ENCODE measurements around the gene KRTAP4-16. TPM values are rescaled to one million over a fixed set of nuclear protein-coding genes. Genes with fewer than 3 reads are reported as not detected.
A peak's percentile ranks its signal among the peaks of the same experiment; 100 is the strongest.
"Not testable (repeated sequence)": the region's sequence is repeated elsewhere in the genome, so short reads cannot be mapped to it uniquely, and the experiment has no call there.

The KRTAP4-16 gene
- total RNA-seq, 1 experiment from 2014 or later: not detected

DNA sequence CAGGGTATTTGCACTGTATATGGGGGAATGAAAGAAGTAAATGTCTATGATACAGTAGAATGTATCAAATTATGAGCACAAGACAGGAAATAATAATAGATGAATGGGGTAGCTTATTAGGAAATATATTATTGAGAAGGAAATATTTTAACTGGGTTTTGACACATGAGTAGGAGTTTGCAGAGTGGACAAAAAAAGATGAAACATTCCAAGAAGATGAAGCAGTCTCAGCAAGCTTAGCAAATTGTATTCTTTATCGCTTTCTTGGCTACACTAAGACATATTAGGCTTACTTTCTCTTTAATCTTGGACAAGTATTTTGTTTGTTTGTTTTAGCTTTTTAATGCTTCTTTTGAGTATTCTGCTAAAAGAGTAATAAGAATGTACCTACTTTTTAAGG, 1.9 kb upstream of the KRTAP4-16 start:
- ChIA-PET CTCF (no interaction called here), POLR2A (no interaction called here)
- intact Hi-C loops (cut with micrococcal nuclease): no loop called here
- TF ChIP-seq CTCF (IDR thresholded peaks at IDR 0.05; ENCODE audit: unreplicated experiment): no peak
- H3K9me3 Mint-ChIP-seq (ENCODE audit: unreplicated experiment): no peaks in the 10 kb centered on the region
- no TSS peak for BruUV-seq (replicated peaks)
- H3K4me3 Mint-ChIP-seq (ENCODE audit: unreplicated experiment): no peak overlapping the region
- H3K36me3 Mint-ChIP-seq (ENCODE audit: insufficient read depth, unreplicated experiment): no peaks in the 10 kb centered on the region
- no peaks in the 10 kb centered on the region for H3K27me3 Mint-ChIP-seq (ENCODE audit: insufficient read depth, unreplicated experiment)
- no peak overlapping the region for H3K27ac Mint-ChIP-seq (ENCODE audit: low read depth, unreplicated experiment)
- peaks cover 6% of the 10 kb centered on the region for H3K4me1 Mint-ChIP-seq (ENCODE audit: insufficient read depth, unreplicated experiment)
- no peak for DNase-seq (ENCODE audit: unreplicated experiment)

DNA sequence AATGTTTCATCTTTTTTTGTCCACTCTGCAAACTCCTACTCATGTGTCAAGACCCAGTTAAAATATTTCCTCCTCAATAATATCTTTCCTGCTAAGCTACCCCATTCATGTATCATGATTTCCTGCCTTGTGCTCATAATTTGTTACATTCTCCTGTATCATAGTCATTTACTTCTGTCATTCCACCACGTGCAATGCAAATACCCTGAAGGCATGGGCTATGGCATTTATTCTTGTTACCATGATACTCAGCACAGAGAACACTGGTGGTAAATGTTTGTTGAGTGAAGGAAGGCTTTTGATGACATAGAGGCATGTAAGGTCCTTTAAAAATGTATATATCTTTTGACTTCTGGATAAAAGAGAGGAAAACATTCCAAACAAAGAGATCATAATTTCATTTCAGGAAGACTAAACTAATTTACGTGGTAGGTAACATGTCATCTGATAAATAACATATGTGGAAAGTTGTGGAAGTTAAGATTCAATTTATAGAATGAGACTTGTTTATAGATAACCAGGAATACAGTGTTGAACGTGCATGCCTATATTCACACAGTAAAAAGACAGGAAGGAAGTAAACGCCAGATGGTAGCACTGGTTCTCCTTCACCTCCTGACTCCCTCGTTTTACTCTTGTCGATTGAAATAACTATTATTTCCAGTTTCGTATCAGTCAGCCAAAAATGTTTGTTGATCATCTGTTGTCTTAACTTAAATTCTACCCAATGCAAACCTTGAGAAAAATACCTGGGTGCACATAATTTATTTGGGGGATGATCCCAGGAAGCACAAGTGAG, 2.1 kb downstream of the KRTAP4-16 start:
- BruUV-seq (replicated peaks); POLR2A ChIA-PET; intact Hi-C loops (cut with micrococcal nuclease); H3K4me3 Mint-ChIP-seq (ENCODE audit: unreplicated experiment); H3K36me3 Mint-ChIP-seq (ENCODE audit: insufficient read depth, unreplicated experiment); CTCF ChIA-PET; H3K9me3 Mint-ChIP-seq (ENCODE audit: unreplicated experiment); H3K27me3 Mint-ChIP-seq (ENCODE audit: insufficient read depth, unreplicated experiment): not testable (repeated sequence)
- H3K4me1 Mint-ChIP-seq (ENCODE audit: insufficient read depth, unreplicated experiment): peaks cover 19% of the 10 kb centered on the region
- peak; percentile 41 for DNase-seq (ENCODE audit: unreplicated experiment)
- peak overlapping the region; percentile 27 for H3K27ac Mint-ChIP-seq (ENCODE audit: low read depth, unreplicated experiment)

GRCh38 chr17:41098481-41098880, 3.5 kb downstream of the KRTAP4-16 start:
- no TSS peak for BruUV-seq (replicated peaks)
- CTCF ChIA-PET: no interaction called here
- peak; percentile 17 for DNase-seq (ENCODE audit: unreplicated experiment)
- intact Hi-C loops (cut with micrococcal nuclease): no loop called here
- no peak for TF ChIP-seq CTCF (IDR thresholded peaks at IDR 0.05; ENCODE audit: unreplicated experiment)
- H3K27ac Mint-ChIP-seq (ENCODE audit: low read depth, unreplicated experiment): no peak overlapping the region
- no peaks in the 10 kb centered on the region for H3K27me3 Mint-ChIP-seq (ENCODE audit: insufficient read depth, unreplicated experiment)
- no peaks in the 10 kb centered on the region for H3K36me3 Mint-ChIP-seq (ENCODE audit: insufficient read depth, unreplicated experiment)
- H3K4me1 Mint-ChIP-seq (ENCODE audit: insufficient read depth, unreplicated experiment): peaks cover 19% of the 10 kb centered on the region
- no peak overlapping the region for H3K4me3 Mint-ChIP-seq (ENCODE audit: unreplicated experiment)
- no peaks in the 10 kb centered on the region for H3K9me3 Mint-ChIP-seq (ENCODE audit: unreplicated experiment)
- POLR2A ChIA-PET: interaction anchor here (0.7 kb wide), 1 partner anchor 113 kb away, joined by 4 read pairs; no protein-coding TSS in a partner anchor

- Mint-ChIP-seq H3K36me3 (ENCODE audit: insufficient read depth, unreplicated experiment) (no peaks in the 10 kb centered on the region), H3K9me3 (ENCODE audit: unreplicated experiment) (no peaks in the 10 kb centered on the region), H3K4me1 (ENCODE audit: insufficient read depth, unreplicated experiment) (peaks cover 19% of the 10 kb centered on the region), H3K27ac (ENCODE audit: low read depth, unreplicated experiment) (peak within 1 kb of the TSS; percentile 46), H3K4me3 (ENCODE audit: unreplicated experiment) (no peak within 1 kb of the TSS), H3K27me3 (ENCODE audit: insufficient read depth, unreplicated experiment) (no peaks in the 10 kb centered on the region)
- DNase-seq (ENCODE audit: unreplicated experiment): no peak
- intact Hi-C loops (cut with micrococcal nuclease): no loop called here
- BruUV-seq (replicated peaks): no TSS peak
- POLR2A ChIA-PET: interaction anchor here (0.8 kb wide), 1 partner anchor 342 kb away, joined by 3 read pairs; no protein-coding TSS in a partner anchor
- CTCF ChIA-PET: no interaction called here
- no peak for TF ChIP-seq CTCF (IDR thresholded peaks at IDR 0.05; ENCODE audit: unreplicated experiment)
Measured at GRCh38 chr17:41098042-41098441, 4.0 kb downstream of the KRTAP4-16 start, which contains the start of gene KRTAP4-8. Gene KRTAP4-8, minus strand, starts transcription at chr17:41098142. Its CDS starts 58 bp downstream, at chr17:41098084.

Measured in MCF 10A (cell line).